Adipose tissue (tissue), 3 donors: ENCODE data around the gene DPF3. TPM values are rescaled to one million over a fixed set of nuclear protein-coding genes. Genes with fewer than 3 reads are reported as not detected.

Source experiments
- H3K27ac ChIP-seq: one replicate; pipeline ENCODE4 v1.5.1; 2013; ENCODE audit warnings: low read depth, low read length
- WGBS, 3 donors: extraction: QIAGEN DNeasy Blood & Tissue Kit; methylation state at CpG; one replicate each; pipeline ENCODE4 v1.1.7; 2013; 5-methylcytosine and 5-hydroxymethylcytosine counted together
- polyA plus RNA-seq, 3 donors: library from polyadenylated mRNA; stranded (reverse); fragments of 200-250 nt; gene quantifications; one replicate each; pipeline ENCODE4 v1.2.3, GENCODE V29; 2013
- donor health status: healthy with polysubstance abuse.
- donor health status: Bipolar disorder and iron deficiency.
- donor health status: healthy.

Gene DPF3
- polyA plus RNA-seq, 3 donors = 0.37 to 0.79 (median 0.41) TPM

GRCh38 chr14:72688990-72689671 is 204.8 kb downstream of the DPF3 start:
- whole genome bisulfite sequencing, 3 donors = 76 to 85% (median 82%) methylated on average over 15 of the region's 15 CpGs
- H3K27ac ChIP-seq = no peak overlapping the region

GRCh38 chr14:72686832-72687231 is 207.1 kb downstream of the DPF3 start:
- 86 to 96% (median 87%) methylated on average over 2 of the region's 2 CpGs for WGBS, 3 donors
- H3K27ac ChIP-seq = no peak overlapping the region

- 68 to 96% (median 84%) methylated on average over 1 of the region's 1 CpG for WGBS, 3 donors
- no peak overlapping the region for H3K27ac ChIP-seq
Observed at GRCh38 chr14:72686101-72686500, 207.8 kb downstream of the DPF3 start.

- H3K27ac ChIP-seq = no peak overlapping the region
- 96 to 97% (median 96%) methylated on average over 3 of the region's 3 CpGs for WGBS, 3 donors
Observed at GRCh38 chr14:72685456-72685855, 208.4 kb downstream of the DPF3 start.

GRCh38 chr14:72683787-72684186 is 210.1 kb downstream of the DPF3 start:
- H3K27ac ChIP-seq = no peak overlapping the region

GRCh38 chr14:72682188-72682587 is 211.7 kb downstream of the DPF3 start:
- 82 to 87% (median 86%) methylated on average over 5 of the region's 5 CpGs for WGBS, 3 donors
- no peak overlapping the region for H3K27ac ChIP-seq

More at GRCh38 chr14:72683787-72684186, 210.1 kb downstream of the DPF3 start:
- WGBS, 3 donors = 78 to 81% (median 80%) methylated on average over 4 of the region's 4 CpGs

GRCh38 chr14:72680853-72681640 is 212.9 kb downstream of the DPF3 start:
- H3K27ac ChIP-seq = no peak overlapping the region
- WGBS, 3 donors = 90 to 91% (median 90%) methylated on average over 7 of the region's 7 CpGs

- 49 to 66% (median 58%) methylated on average over 27 of the region's 27 CpGs for WGBS, 3 donors
- no peak overlapping the region for H3K27ac ChIP-seq
Observed at GRCh38 chr14:72679536-72680151, 214.3 kb downstream of the DPF3 start.

- H3K27ac ChIP-seq = no peak overlapping the region
- 44 to 63% (median 57%) methylated on average over 14 of the region's 14 CpGs for WGBS, 3 donors
Observed at GRCh38 chr14:72679141-72679535, 214.8 kb downstream of the DPF3 start.

- 90 to 94% (median 91%) methylated on average over 5 of the region's 5 CpGs for WGBS, 3 donors
- no peak overlapping the region for H3K27ac ChIP-seq
Observed at GRCh38 chr14:72678356-72678755, 215.5 kb downstream of the DPF3 start.

- WGBS, 3 donors = 77 to 87% (median 87%) methylated on average over 4 of the region's 4 CpGs
- H3K27ac ChIP-seq = no peak overlapping the region
Observed at GRCh38 chr14:72677664-72678063, 216.2 kb downstream of the DPF3 start.

GRCh38 chr14:72675126-72675525 is 218.8 kb downstream of the DPF3 start:
- H3K27ac ChIP-seq = no peak overlapping the region
- 44 to 78% (median 45%) methylated on average over 3 of the region's 3 CpGs for WGBS, 3 donors

- no peak overlapping the region for H3K27ac ChIP-seq
Observed at GRCh38 chr14:72673179-72673578, 220.7 kb downstream of the DPF3 start.

GRCh38 chr14:72666610-72667009 is 227.3 kb downstream of the DPF3 start:
- WGBS, 3 donors = 31 to 58% (median 36%) methylated on average over 1 of the region's 1 CpG
- H3K27ac ChIP-seq = no peak overlapping the region

- WGBS, 3 donors = 45 to 90% (median 74%) methylated on average over 3 of the region's 3 CpGs
- no peak overlapping the region for H3K27ac ChIP-seq
Observed at GRCh38 chr14:72665259-72665658, 228.6 kb downstream of the DPF3 start.

GRCh38 chr14:72664651-72665050 is 229.2 kb downstream of the DPF3 start:
- H3K27ac ChIP-seq = no peak overlapping the region
- WGBS, 3 donors = 73 to 93% (median 91%) methylated on average over 4 of the region's 4 CpGs

GRCh38 chr14:72663956-72664650 is 229.8 kb downstream of the DPF3 start:
- 78 to 86% (median 80%) methylated on average over 5 of the region's 5 CpGs for WGBS, 3 donors
- H3K27ac ChIP-seq = no peak overlapping the region

- no peak overlapping the region for H3K27ac ChIP-seq
- 90 to 100% (median 96%) methylated on average over 1 of the region's 1 CpG for WGBS, 3 donors
Observed at GRCh38 chr14:72663076-72663487, 230.8 kb downstream of the DPF3 start.

- no peak overlapping the region for H3K27ac ChIP-seq
- 92 to 98% (median 96%) methylated on average over 2 of the region's 2 CpGs for WGBS, 3 donors
Observed at GRCh38 chr14:72662214-72662613, 231.7 kb downstream of the DPF3 start.
